ENCODE results near the gene ADORA3.

GRCh38 chr1:111499026-111499785 is 4.2 kb downstream of the ADORA3 start:
- TF ChIP-seq POLR2A (IDR thresholded peaks at IDR 0.05) (no peak), CTCF (IDR thresholded peaks at IDR 0.05) (no peak)
